ENCODE results near the gene CERS6. TPM values are rescaled to one million over a fixed set of nuclear protein-coding genes. Genes with fewer than 3 reads are reported as not detected.

Gene CERS6
- total RNA-seq, 1 donor from 2014 or later: 10.9 TPM

- Histone ChIP-seq H3K27ac (no peak overlapping the region), H3K9me3 (no peaks in the 10 kb centered on the region), H3K36me3 (no peaks in the 10 kb centered on the region), H3K4me3 (no peak overlapping the region), H3K27me3 (no peaks in the 10 kb centered on the region), H3K4me1 (no peaks in the 10 kb centered on the region)
- TF ChIP-seq CTCF (IDR thresholded peaks at IDR 0.05): no peak
- intact Hi-C loops (cut with DNase I): no loop called here
- no peak for DNase-seq (ENCODE audit: low spot score in 2 of 2)
Measured at GRCh38 chr2:168797286-168797655, 341.2 kb downstream of the CERS6 start.

DNA sequence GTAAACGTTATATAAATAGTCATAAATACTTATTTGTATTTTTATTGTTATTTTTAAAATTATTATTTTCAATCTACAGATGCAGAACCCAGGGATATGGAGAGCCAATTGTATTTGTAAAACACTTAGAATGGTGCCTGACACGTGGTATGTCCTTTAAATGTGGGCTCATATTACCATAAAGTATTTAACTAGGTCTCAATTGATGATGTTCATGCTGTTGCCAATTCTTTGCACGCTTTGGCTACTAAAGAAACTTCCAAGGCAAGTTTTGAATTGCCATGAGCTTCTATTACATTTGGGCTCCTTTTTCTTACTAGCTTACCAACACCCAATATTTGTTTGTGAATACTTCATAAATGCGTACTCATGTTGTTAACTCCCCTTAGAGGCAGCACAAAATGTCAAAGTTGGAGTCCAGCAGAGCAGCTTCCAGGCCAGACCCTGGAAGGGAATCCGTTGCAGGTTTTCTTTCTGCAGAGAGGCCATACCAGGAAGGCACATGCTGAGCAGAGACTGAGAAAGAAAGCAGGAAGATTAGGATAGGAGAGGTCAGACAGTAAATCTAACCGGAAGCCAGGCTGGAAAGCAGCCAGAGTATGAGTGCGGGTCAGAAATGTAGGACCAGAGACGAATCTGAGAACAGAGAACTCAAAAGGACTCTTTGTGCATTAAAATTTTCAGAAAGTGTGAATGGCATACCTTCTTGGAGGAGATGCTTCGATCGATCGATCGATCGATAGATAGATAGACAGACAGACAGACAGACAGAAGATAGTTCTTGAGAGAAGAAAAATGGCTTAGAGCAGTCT lies 342.2 kb downstream of the CERS6 start:
- intact Hi-C loops (cut with DNase I): no loop called here
- Histone ChIP-seq H3K27ac (no peak overlapping the region), H3K27me3 (no peaks in the 10 kb centered on the region), H3K4me1 (no peaks in the 10 kb centered on the region), H3K4me3 (no peak overlapping the region), H3K36me3 (no peaks in the 10 kb centered on the region), H3K9me3 (no peaks in the 10 kb centered on the region)
- no peak for DNase-seq (ENCODE audit: low spot score in 2 of 2)
- no peak for TF ChIP-seq CTCF (IDR thresholded peaks at IDR 0.05)

GRCh38 chr2:168798888-168799410 lies 342.9 kb downstream of the CERS6 start:
- Histone ChIP-seq H3K4me1 (no peaks in the 10 kb centered on the region), H3K27me3 (no peaks in the 10 kb centered on the region), H3K36me3 (no peaks in the 10 kb centered on the region), H3K27ac (no peak overlapping the region), H3K9me3 (no peaks in the 10 kb centered on the region), H3K4me3 (no peak overlapping the region)
- no peak for TF ChIP-seq CTCF (IDR thresholded peaks at IDR 0.05)
- DNase-seq (ENCODE audit: low spot score in 2 of 2): no peak
- intact Hi-C loops (cut with DNase I): no loop called here

DNA sequence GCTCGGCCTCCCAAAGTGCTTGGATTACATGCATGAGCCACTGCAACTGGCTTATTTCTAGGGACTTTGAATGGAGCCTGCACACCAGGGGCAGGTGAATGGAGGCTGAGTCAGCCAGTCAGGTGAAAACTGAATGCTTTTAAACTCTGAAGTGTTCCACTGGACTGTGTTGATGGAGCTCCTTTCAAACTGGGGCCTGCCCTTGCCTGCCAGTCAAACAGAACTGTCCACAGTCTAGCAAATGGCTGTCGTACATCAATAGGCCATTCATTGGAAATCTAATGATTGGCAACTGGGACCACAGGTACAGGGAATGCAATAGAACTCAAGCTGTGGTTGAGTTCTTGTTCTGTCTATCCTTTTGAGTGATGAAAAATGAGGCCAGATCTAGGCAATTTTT lies 345.4 kb downstream of the CERS6 start:
- no peak for DNase-seq (ENCODE audit: low spot score in 2 of 2)
- intact Hi-C loops (cut with DNase I): no loop called here
- no peak for TF ChIP-seq CTCF (IDR thresholded peaks at IDR 0.05)
- H3K27me3 ChIP-seq: no peaks in the 10 kb centered on the region
- no peaks in the 10 kb centered on the region for H3K9me3 ChIP-seq
- no peak overlapping the region for H3K27ac ChIP-seq
- H3K36me3 ChIP-seq: no peaks in the 10 kb centered on the region
- H3K4me3 ChIP-seq: no peak overlapping the region
- no peaks in the 10 kb centered on the region for H3K4me1 ChIP-seq

- DNase-seq (ENCODE audit: low spot score in 2 of 2): peak in 1 of 2 donors; percentile 68
- H3K4me1 ChIP-seq: no peaks in the 10 kb centered on the region
- no peak for TF ChIP-seq CTCF (IDR thresholded peaks at IDR 0.05)
- H3K9me3 ChIP-seq: no peaks in the 10 kb centered on the region
- no peaks in the 10 kb centered on the region for H3K36me3 ChIP-seq
- H3K27me3 ChIP-seq: no peaks in the 10 kb centered on the region
- peak within 1 kb of the TSS in 1 of 2 donors; percentile 4 for H3K4me3 ChIP-seq
- intact Hi-C loops (cut with DNase I): no loop called here
- peak within 1 kb of the TSS in 1 of 2 donors; percentile 11 for H3K27ac ChIP-seq
Measured at GRCh38 chr2:168801961-168802858, 346.1 kb downstream of the CERS6 start, which contains the start of gene NOSTRIN. Gene NOSTRIN, plus strand, starts transcription at chr2:168802637. Its CDS starts 10 bp downstream, at chr2:168802647.
